ENCODE data around the gene COPS6. TPM values are rescaled to one million over a fixed set of nuclear protein-coding genes. Genes with fewer than 3 reads are reported as not detected.

COPS6 gene
- polyA plus RNA-seq (2013, experiment 1 of 2; ENCODE audit: insufficient read length) = 166 TPM
- polyA plus RNA-seq (2013, experiment 2 of 2; ENCODE audit: insufficient read length) = 137 TPM

DNA sequence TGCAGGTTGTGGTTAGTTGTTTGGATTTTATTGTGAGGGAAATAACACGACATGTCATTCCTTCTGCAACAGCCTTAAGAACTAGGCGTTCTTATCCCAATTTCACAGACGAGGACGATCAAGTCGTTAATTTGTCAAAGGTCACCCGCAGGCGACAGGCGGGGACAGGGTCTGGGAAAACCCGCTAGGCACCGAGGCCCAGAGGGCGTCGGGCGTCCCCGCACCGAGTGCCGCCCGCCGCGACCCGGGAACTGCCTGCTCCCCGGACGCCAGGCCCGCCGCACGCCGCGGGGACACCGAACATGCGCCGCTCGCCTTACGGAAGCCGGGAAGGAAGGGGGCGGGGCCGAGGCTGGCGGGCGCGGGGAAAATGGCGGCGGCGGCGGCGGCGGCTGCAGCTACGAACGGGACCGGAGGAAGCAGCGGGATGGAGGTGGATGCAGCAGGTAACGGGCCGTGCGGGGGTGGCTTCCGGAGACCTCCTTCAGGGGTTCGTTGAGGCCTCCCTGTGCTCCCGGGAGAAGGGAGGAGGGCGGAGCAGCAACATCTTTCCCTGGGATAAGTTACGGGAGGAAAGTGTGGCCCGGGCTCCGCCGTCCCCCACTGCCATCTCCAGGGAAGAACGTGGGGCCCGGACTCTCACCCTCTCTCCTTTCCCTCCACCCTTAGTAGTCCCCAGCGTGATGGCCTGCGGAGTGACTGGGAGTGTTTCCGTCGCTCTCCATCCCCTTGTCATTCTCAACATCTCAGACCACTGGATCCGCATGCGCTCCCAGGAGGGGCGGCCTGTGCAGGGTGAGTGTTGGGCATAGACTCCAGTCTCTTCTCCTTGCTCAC lies at the start of gene COPS6:
Gene COPS6 (plus strand): TSS at position 349 of the 837 bp plus-strand sequence. CDS start 22 bp downstream, at position 371.
- peak; percentile 85 for DNase-seq

DNA sequence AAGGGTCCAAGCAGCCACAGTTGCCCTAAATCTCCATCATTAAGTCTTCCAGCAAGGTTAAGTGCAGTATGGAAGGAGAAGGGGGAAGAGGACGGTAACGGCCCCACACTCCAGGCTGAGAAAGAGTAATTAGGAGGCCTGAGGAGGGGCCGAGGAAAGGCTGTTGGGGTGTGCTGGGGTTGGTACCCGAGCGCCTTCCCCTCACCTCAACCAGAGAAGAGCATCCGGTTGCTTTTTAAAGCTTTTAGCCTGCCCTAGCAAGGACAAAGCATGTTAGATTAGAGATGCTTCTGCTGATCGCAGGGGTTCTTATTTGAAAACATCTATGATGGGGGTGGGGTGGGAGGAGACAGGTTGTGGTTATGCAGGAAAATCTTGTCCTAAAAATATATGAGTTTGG lies 48.2 kb upstream of the COPS6 start:
- DNase-seq = no peak

DNA sequence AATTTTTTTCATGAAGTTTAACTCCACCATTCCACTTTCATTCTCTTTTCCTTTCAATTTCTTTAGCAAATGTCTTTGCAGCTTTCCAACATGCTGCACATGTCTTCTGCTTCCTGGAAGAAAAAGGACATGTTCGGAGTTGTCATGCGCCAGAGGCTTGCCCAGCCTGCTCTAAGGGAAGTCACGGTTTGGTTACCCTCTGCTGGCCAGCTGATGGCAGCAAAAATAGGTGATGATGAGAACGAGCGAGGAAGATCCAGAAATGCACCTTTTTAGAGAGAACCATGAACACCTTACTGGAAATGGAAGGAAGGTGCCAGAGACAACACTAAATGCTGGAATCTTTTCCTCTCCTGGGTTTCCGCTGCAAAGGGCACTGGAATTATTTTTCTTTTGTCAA lies 44.1 kb upstream of the COPS6 start:
- no peak for DNase-seq

DNA sequence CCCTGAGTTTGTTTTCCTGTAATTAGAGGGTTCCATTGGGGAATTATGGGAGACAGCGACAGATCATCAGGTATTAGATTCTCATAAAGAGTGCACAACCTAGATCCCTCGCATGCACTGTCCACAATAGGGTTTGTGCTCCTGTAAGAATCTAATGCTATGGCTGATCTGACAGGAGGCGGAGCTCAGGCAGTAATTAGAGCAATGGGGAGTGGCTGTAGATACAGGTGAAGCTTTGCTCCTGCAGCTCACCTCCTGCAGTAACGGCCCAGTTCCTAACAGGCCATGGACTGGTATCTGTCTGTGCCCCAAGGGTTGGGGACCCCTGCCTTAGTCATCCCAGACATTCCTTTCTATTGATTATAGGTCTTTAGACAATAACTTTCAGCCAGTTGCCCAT lies 40.1 kb upstream of the COPS6 start:
- no peak for DNase-seq

DNA sequence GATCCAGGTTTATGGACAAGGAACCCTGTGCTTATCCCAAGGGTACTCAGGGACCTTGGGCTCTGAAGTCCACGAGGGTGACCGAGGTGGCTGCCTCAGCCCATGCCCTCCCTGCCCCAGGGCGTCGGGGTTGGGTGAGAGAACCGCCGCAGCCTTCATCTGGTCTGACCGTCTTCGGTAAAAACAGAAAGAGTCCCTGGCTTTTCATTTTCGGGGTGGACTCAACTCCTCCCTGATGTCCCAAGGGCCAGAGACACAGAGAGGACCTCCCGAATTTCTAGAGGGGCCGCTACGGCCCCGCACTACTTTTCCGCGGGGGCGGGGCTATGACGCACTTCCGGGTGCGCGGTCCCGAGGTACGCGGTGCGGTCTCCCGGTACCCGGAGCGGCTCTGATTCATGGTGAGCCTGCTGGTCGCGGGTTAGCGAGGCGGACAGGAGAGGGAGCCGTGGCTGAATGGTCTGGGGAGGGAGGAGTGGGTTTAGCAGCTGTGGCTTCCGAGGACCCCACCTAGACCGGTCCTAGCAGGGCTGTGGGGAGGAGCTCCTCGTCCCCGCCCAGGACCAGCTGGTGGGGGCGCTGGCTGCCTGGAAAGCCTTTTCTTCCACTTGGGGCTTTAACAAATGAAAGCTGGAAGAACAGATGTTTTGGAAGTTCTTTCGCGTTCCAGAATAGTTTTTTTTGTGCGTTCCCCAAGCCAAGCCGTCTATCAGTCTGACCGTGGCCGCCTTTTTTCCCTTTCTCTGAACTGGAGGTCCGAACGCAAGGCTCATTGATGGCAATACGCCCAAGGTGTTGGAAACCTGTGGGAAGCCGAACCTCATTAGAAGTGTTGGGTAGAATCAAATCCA lies 39.1 kb upstream of the COPS6 start, which contains the start of gene ZSCAN21:
Gene ZSCAN21 (plus strand): TSS at position 334 of the 851 bp plus-strand sequence. CDS start 7,233 bp downstream, outside the sequence.
- DNase-seq = peak; percentile 86

DNA sequence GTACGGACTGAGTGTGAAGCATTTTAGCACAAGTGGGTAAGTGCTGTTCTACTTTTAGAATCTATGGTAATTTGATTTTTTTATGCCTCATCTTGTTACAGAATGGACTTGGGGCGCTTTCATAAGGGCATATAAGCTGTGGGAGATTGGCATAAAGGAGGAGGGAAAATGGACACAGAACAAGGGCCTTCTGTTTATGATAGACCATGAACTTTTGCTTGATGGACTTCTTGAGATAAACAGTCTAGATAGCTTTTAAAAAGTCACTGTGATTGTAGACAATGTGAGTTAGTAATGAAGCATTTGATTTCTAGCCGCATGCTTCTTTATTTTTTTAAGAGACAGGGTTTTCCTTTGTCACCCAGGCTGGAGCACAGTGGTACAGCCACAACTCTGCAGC lies 37.2 kb upstream of the COPS6 start:
- DNase-seq = no peak

DNA sequence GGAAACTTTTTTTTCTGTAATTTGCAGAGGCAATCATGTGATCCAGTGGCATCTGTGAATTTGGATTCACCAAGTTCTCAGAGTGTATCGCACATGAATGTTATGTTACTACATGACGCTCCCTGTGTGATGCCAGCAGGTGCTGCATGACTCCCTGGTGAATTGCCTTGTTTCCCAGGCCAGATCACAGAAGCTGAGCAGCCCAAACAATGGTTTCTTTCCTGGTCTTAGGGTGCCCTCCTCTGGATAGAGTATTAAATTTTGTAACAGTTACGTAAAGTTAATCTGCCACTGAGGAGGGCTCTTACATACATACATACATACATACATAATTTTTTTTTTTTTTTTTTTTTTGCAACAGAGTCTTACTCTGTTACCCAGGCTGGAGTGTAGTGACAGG lies 35.6 kb upstream of the COPS6 start:
- peak; percentile 42 for DNase-seq

DNA sequence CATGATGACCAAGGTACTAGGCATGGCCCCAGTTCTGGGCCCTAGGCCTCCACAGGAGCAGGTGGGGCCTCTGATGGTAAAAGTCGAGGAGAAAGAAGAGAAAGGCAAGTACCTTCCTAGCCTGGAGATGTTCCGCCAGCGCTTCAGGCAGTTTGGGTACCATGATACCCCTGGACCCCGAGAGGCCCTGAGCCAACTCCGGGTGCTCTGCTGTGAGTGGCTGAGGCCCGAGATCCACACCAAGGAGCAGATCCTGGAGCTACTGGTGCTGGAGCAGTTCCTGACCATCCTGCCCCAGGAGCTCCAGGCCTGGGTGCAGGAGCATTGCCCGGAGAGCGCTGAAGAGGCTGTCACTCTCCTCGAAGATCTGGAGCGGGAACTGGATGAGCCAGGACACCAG lies 31.8 kb upstream of the COPS6 start:
- DNase-seq = no peak

DNA sequence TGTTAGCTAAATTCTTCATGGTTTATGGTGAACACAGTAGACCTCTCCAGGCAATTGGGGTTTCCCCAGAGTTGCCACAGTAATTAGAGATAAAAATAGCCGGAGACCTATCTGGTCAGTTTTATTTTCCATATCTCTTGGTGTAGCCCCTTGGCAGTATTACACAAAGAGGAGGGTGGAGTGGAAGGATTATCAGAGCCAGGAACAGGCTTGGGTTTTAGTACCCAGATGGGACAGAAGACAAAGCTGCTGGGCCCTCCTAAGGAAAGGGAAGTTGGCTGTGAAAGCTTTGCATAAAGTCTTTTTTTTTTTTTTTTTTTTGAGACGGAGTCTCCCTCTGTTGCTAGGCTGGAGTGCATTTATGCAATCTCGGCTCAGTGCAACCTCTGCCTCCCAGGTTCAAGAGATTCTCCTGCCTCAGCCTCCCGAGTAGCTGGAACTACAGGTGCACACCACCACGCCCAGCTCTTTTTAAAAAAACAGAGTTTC lies 29.5 kb upstream of the COPS6 start:
- no peak for DNase-seq

DNA sequence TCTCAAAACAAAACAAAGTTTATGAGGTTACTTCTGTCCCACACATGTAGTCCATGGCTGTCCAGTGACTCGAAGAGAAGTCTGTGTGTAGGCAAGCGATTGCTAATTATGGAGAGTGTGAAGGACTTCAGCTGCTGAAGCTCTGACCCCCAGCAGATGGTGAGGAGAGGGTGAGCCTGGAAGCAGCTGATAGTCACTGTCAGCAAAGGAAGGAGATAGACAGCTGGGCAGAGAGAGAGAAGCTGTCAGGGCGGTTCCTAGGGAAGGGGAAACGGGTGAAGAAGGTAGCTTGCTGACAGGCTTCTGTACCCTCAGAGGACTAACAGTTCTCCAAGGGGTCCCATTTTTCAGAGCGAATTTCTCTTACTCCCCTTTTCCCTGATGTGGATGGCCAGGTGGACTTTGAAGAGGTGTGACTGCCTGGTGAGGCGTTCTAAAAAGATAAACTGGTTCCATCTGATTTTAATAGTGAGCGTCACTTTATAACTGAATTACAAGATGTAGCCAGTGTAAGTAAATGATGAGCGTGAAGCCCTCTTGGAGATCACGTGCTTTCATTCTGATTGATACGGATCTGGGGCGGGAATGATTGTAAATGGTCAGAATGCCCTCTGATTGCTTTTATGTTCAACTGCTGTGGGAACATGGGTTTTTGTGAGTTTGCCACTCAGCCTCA lies 27.1 kb upstream of the COPS6 start:
- no peak for DNase-seq

DNA sequence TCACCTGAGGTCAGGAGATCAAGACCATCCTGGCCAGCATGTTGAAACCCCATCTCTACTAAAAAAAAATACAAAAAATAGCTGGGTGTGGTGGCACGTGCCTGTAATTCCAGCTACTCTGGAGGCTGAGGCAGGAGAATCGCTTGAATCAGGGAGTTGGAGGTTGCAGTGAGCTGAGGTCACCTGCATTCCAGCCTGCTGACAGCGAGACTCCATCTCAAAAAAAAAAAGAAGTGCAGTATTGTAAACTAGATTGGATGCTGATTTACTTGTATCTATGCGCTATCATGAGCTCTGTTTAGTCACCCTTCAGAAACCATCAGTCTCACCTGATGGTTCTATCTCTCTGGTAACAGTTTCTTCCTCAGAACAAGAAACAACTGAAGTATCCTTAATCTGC lies 25.4 kb upstream of the COPS6 start:
- no peak for DNase-seq

DNA sequence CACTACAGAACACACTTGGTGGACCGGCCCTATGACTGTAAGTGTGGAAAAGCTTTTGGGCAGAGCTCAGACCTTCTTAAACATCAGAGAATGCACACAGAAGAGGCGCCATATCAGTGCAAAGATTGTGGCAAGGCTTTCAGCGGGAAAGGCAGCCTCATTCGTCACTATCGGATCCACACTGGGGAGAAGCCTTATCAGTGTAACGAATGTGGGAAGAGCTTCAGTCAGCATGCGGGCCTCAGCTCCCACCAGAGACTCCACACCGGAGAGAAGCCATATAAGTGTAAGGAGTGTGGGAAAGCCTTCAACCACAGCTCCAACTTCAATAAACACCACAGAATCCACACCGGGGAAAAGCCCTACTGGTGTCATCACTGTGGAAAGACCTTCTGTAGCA lies 24.6 kb upstream of the COPS6 start:
- DNase-seq = no peak

DNA sequence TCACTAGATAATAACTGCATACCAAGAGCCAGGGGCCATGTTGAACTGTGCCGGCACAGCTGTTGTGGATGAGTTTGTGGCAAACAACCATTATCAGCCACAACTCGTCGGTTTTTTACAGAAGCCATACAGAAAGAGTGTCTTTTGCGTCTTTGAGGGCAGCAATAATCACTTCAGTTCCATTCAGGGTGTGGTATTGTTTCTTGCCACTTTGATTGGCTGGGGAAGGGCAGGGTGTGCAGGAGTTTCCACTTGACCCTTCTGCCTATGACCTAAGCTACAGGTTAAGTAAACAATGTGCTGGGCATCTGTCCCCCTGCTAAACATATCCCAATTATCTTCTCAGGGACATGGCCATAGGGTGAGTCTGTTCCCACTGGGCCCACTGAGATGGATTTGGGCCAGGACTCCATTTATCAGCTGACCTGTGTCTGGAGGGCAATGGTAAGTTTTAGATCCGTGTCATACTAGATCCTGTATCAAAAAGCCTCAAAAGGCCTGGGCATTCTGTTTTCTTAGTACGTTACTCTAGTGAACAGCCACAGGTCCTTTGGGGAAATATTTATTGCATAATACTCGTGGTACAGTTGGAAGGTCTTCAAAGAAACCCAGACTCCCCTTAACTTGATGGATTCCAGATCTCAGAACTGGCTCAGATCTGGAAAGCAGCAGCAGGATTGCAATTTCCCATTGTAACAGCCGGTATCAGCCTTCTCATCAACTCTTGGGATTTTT lies 23.1 kb upstream of the COPS6 start:
- DNase-seq = peak; percentile 25

DNA sequence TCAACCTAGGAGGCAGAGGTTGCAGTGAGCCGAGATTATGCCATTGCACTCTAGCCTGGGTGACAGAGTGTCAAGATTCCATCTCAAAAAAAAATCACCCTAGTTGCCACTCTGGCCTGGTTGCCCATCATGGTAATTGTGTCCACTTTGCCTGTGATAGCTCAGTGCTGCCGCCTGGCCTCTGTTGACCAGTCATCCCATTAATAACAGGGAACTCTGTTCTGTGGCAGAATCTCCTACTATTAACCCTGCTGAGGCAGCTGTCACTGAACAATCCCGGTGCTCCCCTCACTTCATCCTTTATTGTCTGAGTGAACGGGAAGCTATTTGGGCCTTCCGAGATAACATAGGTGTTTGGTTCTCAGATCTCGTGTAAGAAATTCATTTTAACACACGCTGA lies 21.8 kb upstream of the COPS6 start:
- no peak for DNase-seq

DNA sequence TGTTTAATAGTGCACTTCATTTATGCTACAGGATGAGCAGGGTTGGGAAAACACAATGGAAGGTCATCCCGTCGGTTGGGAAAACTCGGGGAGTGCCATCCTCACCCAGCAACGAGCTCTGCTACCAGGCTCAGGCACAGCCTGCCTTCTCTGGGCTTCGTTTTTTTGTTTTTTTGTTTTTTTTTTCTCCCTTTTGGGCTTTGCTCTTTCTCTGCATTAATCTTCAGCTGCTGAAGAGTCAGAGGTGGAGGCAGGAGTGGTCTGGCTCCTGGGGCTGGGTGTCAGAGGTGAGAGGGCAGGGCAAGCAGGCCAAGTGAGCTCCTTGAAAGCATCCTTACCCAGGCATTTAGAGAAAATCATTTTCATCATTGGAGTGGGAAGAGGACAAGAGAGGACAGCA lies 18.8 kb upstream of the COPS6 start:
- no peak for DNase-seq

DNA sequence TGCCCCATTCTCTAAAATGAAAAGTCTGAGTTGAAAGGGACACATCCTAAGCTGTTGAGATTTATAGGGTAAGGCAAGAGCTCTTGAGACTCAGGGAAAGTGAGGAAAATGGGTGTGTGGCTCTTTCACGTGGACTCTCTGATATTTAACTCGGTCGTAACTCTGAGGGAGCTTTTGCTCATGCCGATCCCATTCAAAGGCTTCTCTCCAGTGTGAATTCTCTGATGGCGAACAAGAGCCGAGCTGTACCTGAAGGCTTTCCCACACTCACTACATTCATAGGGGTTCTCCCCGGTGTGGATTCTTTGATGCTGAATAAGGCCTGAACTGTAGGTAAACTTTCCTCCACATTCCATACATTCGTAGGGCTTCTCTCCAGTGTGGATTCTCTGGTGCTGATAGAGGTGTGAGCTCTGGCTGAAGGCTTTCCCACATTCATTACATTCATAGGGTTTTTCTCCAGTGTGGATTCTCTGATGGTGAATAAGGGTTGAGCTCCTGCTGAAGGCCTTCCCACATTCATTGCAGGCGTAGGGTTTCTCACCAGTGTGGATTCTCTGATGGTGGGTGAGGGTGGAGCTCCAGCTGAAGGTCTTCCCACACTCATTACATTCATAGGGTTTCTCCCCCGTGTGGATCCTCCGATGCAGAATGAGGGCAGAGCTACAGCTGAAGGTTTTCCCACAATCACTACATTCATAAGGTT lies 17.6 kb upstream of the COPS6 start:
- no peak for DNase-seq

DNA sequence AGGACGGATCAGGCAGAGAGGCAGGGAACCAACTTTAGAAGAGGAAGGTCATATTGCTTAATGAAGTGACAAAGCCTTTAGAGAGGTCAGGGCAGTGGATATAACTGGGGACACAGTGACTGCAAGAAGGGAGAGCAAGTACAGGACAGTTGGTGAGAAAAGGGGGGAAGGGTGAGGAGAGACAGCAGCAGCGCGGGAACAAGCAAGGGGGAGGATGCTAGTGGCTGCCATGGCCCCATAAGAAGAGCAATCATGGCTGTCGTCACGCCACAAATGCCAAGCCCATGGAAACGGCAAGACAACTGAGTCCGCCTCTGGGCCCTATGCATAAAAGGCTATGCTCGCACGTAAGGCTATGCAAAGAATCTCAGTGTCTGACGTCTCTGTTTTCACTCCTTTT lies 16.3 kb upstream of the COPS6 start:
- no peak for DNase-seq

DNA sequence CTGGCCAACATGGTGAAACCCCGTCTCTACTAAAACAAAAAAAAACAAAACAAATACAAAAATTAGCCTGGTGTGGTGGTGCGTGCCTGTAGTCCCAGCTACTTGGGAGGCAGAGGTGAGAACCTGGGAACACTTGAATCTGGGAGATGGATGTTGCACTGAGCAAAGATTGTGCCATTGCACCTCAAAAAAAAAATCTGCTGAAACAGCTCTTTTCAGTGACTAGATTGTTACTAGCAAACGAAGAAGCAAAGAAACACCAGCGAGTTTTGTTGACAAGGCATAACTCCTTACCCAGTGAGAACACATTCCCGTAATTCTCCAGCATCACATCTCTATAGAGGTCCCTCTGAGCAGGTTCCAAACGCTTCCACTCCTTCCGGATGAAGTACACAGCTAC lies 13.9 kb upstream of the COPS6 start:
- no peak for DNase-seq

DNA sequence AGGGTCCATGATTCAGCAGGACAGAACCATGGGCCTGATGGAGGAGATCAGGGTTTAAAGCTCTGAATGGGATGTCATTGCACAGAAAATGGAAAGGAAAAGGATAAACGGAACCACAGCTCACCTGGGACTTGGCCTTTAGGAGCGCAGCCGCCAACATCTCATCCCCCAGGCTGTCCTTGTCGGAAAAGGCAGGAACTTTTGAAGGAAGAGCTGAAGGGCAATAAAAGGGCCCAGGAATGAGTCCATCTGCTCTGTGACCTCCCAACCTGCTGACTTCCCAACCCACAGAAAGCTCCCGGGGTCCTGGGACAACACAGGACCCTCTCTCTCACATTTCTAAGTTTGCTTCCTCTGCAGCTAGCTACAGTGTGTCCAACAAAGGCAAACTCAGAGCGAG lies 13.4 kb upstream of the COPS6 start:
- DNase-seq = no peak

DNA sequence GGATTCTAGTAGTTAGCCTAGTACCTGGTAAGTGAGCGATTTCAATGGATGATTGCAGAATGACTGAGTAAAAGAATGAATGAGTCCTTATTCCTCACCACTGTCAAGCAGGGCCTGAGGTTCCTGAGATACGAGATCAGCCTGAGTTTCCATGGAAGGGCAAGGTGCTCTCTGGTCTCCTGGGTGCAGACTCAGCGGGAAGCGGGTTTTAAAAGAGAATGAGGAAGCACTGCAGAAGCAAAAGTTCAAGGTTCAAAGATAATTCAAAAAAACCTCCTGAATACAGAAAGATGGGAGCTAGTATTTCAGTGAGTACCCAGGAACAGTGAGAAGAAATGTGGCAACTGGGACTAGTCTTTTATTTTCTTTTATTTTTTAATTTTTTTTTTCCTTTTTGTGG lies 11.6 kb upstream of the COPS6 start:
- no peak for DNase-seq

DNA sequence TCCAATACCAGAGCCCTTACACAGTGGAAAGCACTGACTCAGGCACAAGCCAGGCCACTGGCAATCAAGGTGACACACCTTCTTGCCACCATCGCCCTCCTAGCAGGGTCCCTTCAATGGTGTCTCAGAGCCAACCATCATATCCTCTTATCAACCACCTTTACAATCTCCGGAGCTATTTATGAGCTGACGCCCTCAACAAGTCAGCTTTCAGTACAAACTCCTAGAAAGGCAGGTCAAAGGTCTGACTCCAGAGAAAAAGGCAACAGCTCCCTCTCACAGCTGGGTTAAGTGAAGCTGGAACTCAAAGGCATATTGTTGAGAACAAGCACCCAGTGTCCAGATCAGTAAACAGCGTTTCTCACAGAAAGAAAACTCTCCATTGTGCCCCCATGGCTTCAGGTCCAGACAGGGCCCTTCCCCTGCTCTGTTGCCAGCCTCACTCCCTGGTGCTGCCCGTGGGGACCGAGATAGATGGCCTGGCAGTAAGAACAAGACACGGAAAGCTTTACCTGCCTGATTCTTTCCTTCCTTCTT lies 9.7 kb upstream of the COPS6 start:
- no peak for DNase-seq
